ENCODE data around the gene ABLIM1. TPM values are rescaled to one million over a fixed set of nuclear protein-coding genes. Genes with fewer than 3 reads are reported as not detected.

ABLIM1 gene
- total and polyA plus RNA-seq, 8 donors: 28.1 to 276 (median 92.9) TPM

GRCh38 chr10:114683162-114683561 lies 25.1 kb upstream of the ABLIM1 start:
- TF ChIP-seq EP300 (IDR thresholded peaks at IDR 0.05): no peak
- TF ChIP-seq CTCF (IDR thresholded peaks at IDR 0.05): no peak
- no peak for TF ChIP-seq POLR2A (IDR thresholded peaks at IDR 0.05)
- TF ChIP-seq POLR2AphosphoS5 (IDR thresholded peaks at IDR 0.05): peak in 1 of 3 donors; percentile 15
- Histone ChIP-seq H3K27me3 (no peaks in the 10 kb centered on the region), H3K36me3 (no peaks in the 10 kb centered on the region), H3K4me1 (peaks cover 24 to 77% (median 43%) of the 10 kb centered on the region in 4 donors), H3K9me3 (no peaks in the 10 kb centered on the region), H3K4me3 (peak overlapping the region; percentile 4 to 33 (median 17)), H3K27ac (peak overlapping the region; percentile 54 to 89 (median 80))
- DNase-seq: peak in 1 of 2 donors; percentile 26
- WGBS, 5 donors: 24 to 51% (median 40%) methylated on average over 10 of the region's 10 CpGs
- intact Hi-C loops (cut with DNase I; ENCODE audit: low total_unique reads): no loop called here

DNA sequence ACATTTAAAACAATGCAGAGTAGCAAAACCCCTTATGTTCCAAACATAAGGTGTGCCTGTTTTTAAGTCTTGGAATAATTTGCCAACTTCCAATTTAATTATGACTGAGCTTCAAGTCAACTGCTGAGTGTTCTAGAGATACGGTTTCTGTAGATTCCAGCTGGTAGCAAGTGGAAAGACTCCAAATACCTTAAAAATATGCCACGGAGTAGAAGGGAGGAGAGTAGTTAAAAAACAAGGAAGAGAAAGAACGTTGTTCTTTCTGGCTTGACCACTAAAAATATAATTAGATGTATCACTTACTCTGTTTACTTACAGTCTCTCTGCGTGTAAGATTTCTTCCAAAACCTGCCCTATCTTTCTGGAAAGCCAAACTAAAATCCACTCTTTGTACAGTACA lies 24.5 kb upstream of the ABLIM1 start:
- Histone ChIP-seq H3K27me3 (no peaks in the 10 kb centered on the region), H3K27ac (peak overlapping the region in 4 of 5 donors; percentile 74 to 89 (median 80)), H3K4me3 (no peak overlapping the region), H3K36me3 (no peaks in the 10 kb centered on the region), H3K9me3 (no peaks in the 10 kb centered on the region), H3K4me1 (peaks cover 24 to 81% (median 43%) of the 10 kb centered on the region in 4 donors)
- intact Hi-C loops (cut with DNase I; ENCODE audit: low total_unique reads): no loop called here
- WGBS, 5 donors: 6 to 26% (median 11%) methylated on average over 4 of the region's 4 CpGs
- TF ChIP-seq POLR2AphosphoS5 (IDR thresholded peaks at IDR 0.05) (no peak), CTCF (IDR thresholded peaks at IDR 0.05) (no peak), EP300 (IDR thresholded peaks at IDR 0.05) (no peak), POLR2A (IDR thresholded peaks at IDR 0.05) (no peak)
- DNase-seq: no peak

GRCh38 chr10:114682121-114682520 lies 24.0 kb upstream of the ABLIM1 start:
- Histone ChIP-seq H3K9me3 (no peaks in the 10 kb centered on the region), H3K4me1 (peaks cover 24 to 79% (median 43%) of the 10 kb centered on the region in 4 donors), H3K36me3 (no peaks in the 10 kb centered on the region), H3K27ac (peak overlapping the region in 4 of 5 donors; percentile 74 to 89 (median 80)), H3K4me3 (no peak overlapping the region), H3K27me3 (no peaks in the 10 kb centered on the region)
- intact Hi-C loops (cut with DNase I; ENCODE audit: low total_unique reads): no loop called here
- 44 to 57% (median 50%) methylated on average over 3 of the region's 3 CpGs for WGBS, 5 donors
- TF ChIP-seq EP300 (IDR thresholded peaks at IDR 0.05) (no peak), CTCF (IDR thresholded peaks at IDR 0.05) (no peak), POLR2A (IDR thresholded peaks at IDR 0.05) (no peak), POLR2AphosphoS5 (IDR thresholded peaks at IDR 0.05) (no peak)
- DNase-seq: no peak

DNA sequence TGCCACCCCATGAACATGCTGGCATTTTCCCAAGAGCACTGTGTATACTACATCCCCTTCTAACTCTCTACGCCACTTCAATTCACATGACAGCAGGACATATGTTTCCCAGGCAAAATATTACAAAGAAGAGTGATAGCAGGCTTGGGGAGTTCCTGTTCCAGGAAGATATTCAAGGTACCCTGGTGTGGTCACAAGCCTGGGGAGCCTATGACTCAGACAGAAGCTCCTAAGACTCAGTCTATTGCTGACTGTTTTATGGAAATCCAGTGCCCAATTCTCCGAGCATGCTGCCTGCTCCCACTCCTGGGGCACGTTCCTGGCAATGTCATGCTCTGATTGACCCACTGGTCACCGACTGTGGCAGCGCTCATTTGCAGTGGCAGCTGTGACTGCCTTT lies 23.5 kb upstream of the ABLIM1 start:
- no peak overlapping the region for H3K4me3 ChIP-seq
- peaks cover 24 to 73% (median 43%) of the 10 kb centered on the region in 4 donors for H3K4me1 ChIP-seq
- DNase-seq: no peak
- peak overlapping the region in 4 of 5 donors; percentile 7 to 89 (median 77) for H3K27ac ChIP-seq
- intact Hi-C loops (cut with DNase I; ENCODE audit: low total_unique reads): no loop called here
- TF ChIP-seq CTCF (IDR thresholded peaks at IDR 0.05) (no peak), POLR2A (IDR thresholded peaks at IDR 0.05) (no peak), EP300 (IDR thresholded peaks at IDR 0.05) (no peak), POLR2AphosphoS5 (IDR thresholded peaks at IDR 0.05) (no peak)
- H3K36me3 ChIP-seq: no peaks in the 10 kb centered on the region
- WGBS, 5 donors: 71 to 77% (median 73%) methylated on average over 5 of the region's 5 CpGs
- H3K9me3 ChIP-seq: no peaks in the 10 kb centered on the region
- H3K27me3 ChIP-seq: no peaks in the 10 kb centered on the region
